Measurements from ENCODE around the gene PPP1R27. TPM values are rescaled to one million over a fixed set of nuclear protein-coding genes. Genes with fewer than 3 reads are reported as not detected.

PPP1R27 gene
- polyA plus RNA-seq, 2 of the 4 experiments (the other 2 are of a cell fraction): 0.09 TPM; not detected in 1

GRCh38 chr17:81831563-81831956, 3.3 kb downstream of the PPP1R27 start:
- ChIA-PET CTCF (interaction anchor here (1.9 kb wide), 1 partner anchor 10 kb away, joined by 5 read pairs; no protein-coding TSS in a partner anchor), POLR2A (interaction anchor here (0.6 to 0.8 kb wide), 3 partner anchors 33 to 114 kb away, joined by 3 to 5 read pairs (median 5); no protein-coding TSS in a partner anchor)
- WGBS (ENCODE audit: missing lambda C conversion rate): 96% methylated on average over 7 of the region's 7 CpGs
- H3K4me3 ChIP-seq: no peak overlapping the region
- no peaks in the 10 kb centered on the region for H3K9me3 ChIP-seq
- no peak for DNase-seq (ENCODE audit: low read depth in 1 of 2, low spot score in 1 of 2)
- H3K4me1 ChIP-seq: peaks cover 21% of the 10 kb centered on the region; the same call in 2 of the 3 replicates
- peak overlapping the region in 1 of 2 experiments; percentile 93; a peak in 3 of 6 replicates for H3K27ac ChIP-seq
- no peak for FAIRE-seq
- TF ChIP-seq REST (IDR thresholded peaks at IDR 0.05) (no peak), ZNF302 (CRISPR knock-in tag; IDR thresholded peaks at IDR 0.05) (no peak), E2F6 (IDR thresholded peaks at IDR 0.05; ENCODE audit: borderline replicate concordance, low read depth) (no peak), ZFP36 (IDR thresholded peaks at IDR 0.05; ENCODE audit: borderline replicate concordance, partially characterized antibody) (no peak), CBX8 (IDR thresholded peaks at IDR 0.05) (no peak), POLR2A (IDR thresholded peaks at IDR 0.05; ENCODE audit: low read length) (no peak), TFCP2L1 (CRISPR knock-in tag; IDR thresholded peaks at IDR 0.05) (no peak), HOXB13 (CRISPR knock-in tag; IDR thresholded peaks at IDR 0.05; ENCODE audit: low read depth) (no peak)
- no peak for ATAC-seq
- peak overlapping the region; percentile 99 for H3K4me2 ChIP-seq

- Histone ChIP-seq H3K4me2 (no peak overlapping the region), H3K4me1 (peaks cover 21% of the 10 kb centered on the region; the same call in 2 of the 3 replicates), H3K27ac (no peak overlapping the region), H3K4me3 (no peak overlapping the region), H3K9me3 (no peaks in the 10 kb centered on the region)
- CTCF ChIA-PET: interaction anchor here (1.0 to 2.3 kb wide), 3 partner anchors 8 to 96 kb away, joined by 3 to 5 read pairs (median 5); no protein-coding TSS in a partner anchor
- POLR2A ChIA-PET: no interaction called here
- FAIRE-seq (no peak), DNase-seq (ENCODE audit: low read depth in 1 of 2, low spot score in 1 of 2) (no peak), ATAC-seq (no peak)
- TF ChIP-seq EHMT2 (IDR thresholded peaks at IDR 0.05; ENCODE audit: low read depth): no peak
- TF ChIP-seq NFE2L2 (conservative IDR thresholded peaks at IDR 0.05; ENCODE audit: low read length): no peak
- TF ChIP-seq PBX3 (IDR thresholded peaks at IDR 0.05): no peak
- no peak for TF ChIP-seq RCOR1 (IDR thresholded peaks at IDR 0.05; ENCODE audit: low read depth, low read length)
- no peak for TF ChIP-seq BHLHE40 (IDR thresholded peaks at IDR 0.05; ENCODE audit: low read depth, low read length)
- no peak for TF ChIP-seq FOXS1 (CRISPR knock-in tag; IDR thresholded peaks at IDR 0.05)
- no peak for TF ChIP-seq CTCF (IDR thresholded peaks at IDR 0.05)
- no peak for TF ChIP-seq ZSCAN20 (CRISPR knock-in tag; IDR thresholded peaks at IDR 0.05)
- TF ChIP-seq NR3C1 (IDR thresholded peaks at IDR 0.05): no peak
- no peak for TF ChIP-seq MAX (IDR thresholded peaks at IDR 0.05)
- WGBS (ENCODE audit: missing lambda C conversion rate): 90% methylated on average over 3 of the region's 6 CpGs
These were observed 5.0 kb downstream of the PPP1R27 start for GRCh38 chr17:81829858-81830257.

All from A549 (cell line).